HepG2 (cell line): Measurements from ENCODE around the gene ZNF222. TPM values are rescaled to one million over a fixed set of nuclear protein-coding genes. Genes with fewer than 3 reads are reported as not detected.

ENCODE experiments used
- ATAC-seq: fragments of 200-7000 bp; cut with Tn5 transposase; 3 replicates; pipeline ENCODE4 v1.9.1; 2020; ENCODE audit warnings: mild to moderate bottlenecking, moderate library complexity
- BruUV-seq: library from RNA; stranded (reverse); fragments of 400-500 nt; replicated peaks from 2 replicates; lab custom pipeline; 2021; lab: Mats Ljungman, UMichigan
- CTCF ChIA-PET: fragments of 300-600 bp; formaldehyde crosslinking; extraction: SDS; loops from one replicate; lab custom pipeline; 2021; ENCODE audit warnings: low total read pairs, inconsistent platforms, low intra/inter-chr PET ratio; lab: Yijun Ruan, JAX
- POLR2A ChIA-PET: fragments of 350-600 bp; sonication (Branson Sonifier 250); formaldehyde crosslinking; loops from one replicate; lab custom pipeline; 2020; ENCODE audit warnings: antibody characterized with exemption, inconsistent platforms; lab: Yijun Ruan, JAX
- DNase-seq: peaks from one replicate; pipeline ENCODE4 v3.0.0-alpha.2; 2015; ENCODE audit warnings: low spot score
- FAIRE-seq: peaks from 3 replicates; lab custom pipeline; 2011; peaks lifted over from hg19 to GRCh38; lab: Jason Lieb, UNC
- H2AFZ ChIP-seq: one replicate; pipeline ENCODE4 v1.6.1; 2011; ENCODE audit warnings: low read length, inconsistent platforms
- H3K27ac ChIP-seq: fragments of 300-600 bp; 3 replicates; pipeline ENCODE4 v1.8.0; 2011; ENCODE audit warnings: mixed run types, mild to moderate bottlenecking, mixed read lengths, low read length, inconsistent platforms; ENCODE audit not compliant: insufficient read depth; ENCODE audit errors: extremely low read length
- H3K27me3 ChIP-seq, 2 experiments: fragments of 200-600 bp in 1 of 2; 2 replicates in 1 of 2; 3 replicates in 1 of 2; pipeline versions ENCODE4 v1.6.0 to v1.8.0; 2011; ENCODE audit warnings: low read length in 2 of 2, mild to moderate bottlenecking in 2 of 2, moderate library complexity in 2 of 2, inconsistent platforms in 1 of 2; ENCODE audit not compliant: insufficient read depth in 2 of 2, control insufficient read depth in 1 of 2
- H3K36me3 ChIP-seq, 2 experiments: fragments of 200-600 bp in 1 of 2; replicated peaks in 1 of 2; 2 replicates in 1 of 2; 3 replicates in 1 of 2; pipeline versions ENCODE4 v1.5.1 to v1.8.0; 2011; ENCODE audit warnings: low read length in 2 of 2, inconsistent platforms in 1 of 2; ENCODE audit not compliant: insufficient read depth in 2 of 2, control insufficient read depth in 1 of 2
- H3K4me1 ChIP-seq: 2 replicates; pipeline ENCODE4 v1.5.1; 2012; ENCODE audit warnings: low read length, inconsistent platforms; ENCODE audit not compliant: insufficient read depth
- H3K4me2 ChIP-seq: 2 replicates; pipeline ENCODE4 v1.6.0; 2011; ENCODE audit warnings: low read depth, low read length, inconsistent platforms
- H3K4me3 ChIP-seq, 3 experiments: fragments of 200-600 bp in 1 of 3; sonication (generic), shearing (Covaris generic) in 1 of 3; replicated peaks in 1 of 3; 2 replicates each; pipeline ENCODE4 v1.5.1; 2011 to 2016; ENCODE audit warnings: low read length in 3 of 3, inconsistent platforms in 2 of 3, low read depth in 2 of 3, mild to moderate bottlenecking in 2 of 3, control low read depth in 1 of 3, mixed read lengths in 1 of 3; ENCODE audit not compliant: insufficient read depth in 1 of 3
- H3K79me2 ChIP-seq: one replicate; pipeline ENCODE4 v1.6.1; 2011; ENCODE audit warnings: low read length, inconsistent platforms; ENCODE audit not compliant: insufficient read depth
- H3K9ac ChIP-seq: 2 replicates; pipeline ENCODE4 v1.6.0; 2011; ENCODE audit warnings: mild to moderate bottlenecking, low read depth, low read length, inconsistent platforms; ENCODE audit not compliant: insufficient read depth
- H3K9me3 ChIP-seq: 2 replicates; pipeline ENCODE4 v1.5.1; 2012; ENCODE audit warnings: mild to moderate bottlenecking, low read length
- H4K20me1 ChIP-seq: 2 replicates; pipeline ENCODE4 v1.6.0; 2011; ENCODE audit warnings: inconsistent platforms, mild to moderate bottlenecking, low read length, moderate library complexity; ENCODE audit not compliant: insufficient read depth
- CEBPZ ChIP-seq: IDR thresholded peaks from 2 replicates; pipeline ENCODE4 v1.6.1; 2012; ENCODE audit warnings: low read length, improper control_type of control experiment
- DBP ChIP-seq: sonication (generic); formaldehyde crosslinking; IDR thresholded peaks from 2 replicates; pipeline ENCODE4 v1.4.0; 2020; ENCODE audit warnings: missing genetic modification reagents; ENCODE audit errors: not compliant biosample characterization
- HNRNPLL ChIP-seq: fragments of 200-400 bp; formaldehyde crosslinking; IDR thresholded peaks from 2 replicates; pipeline ENCODE4 v1.6.1; 2017; ENCODE audit warnings: mild to moderate bottlenecking, low read depth, low read length; ENCODE audit not compliant: poor library complexity, severe bottlenecking
- TGIF2 ChIP-seq: IDR thresholded peaks from 2 replicates; pipeline ENCODE4 v1.6.1; 2016; ENCODE audit warnings: control low read depth, missing compliant biosample characterization
- THRA ChIP-seq: sonication (generic); formaldehyde crosslinking; IDR thresholded peaks from 2 replicates; pipeline ENCODE4 v1.4.0; 2020; ENCODE audit warnings: missing genetic modification reagents, borderline replicate concordance
- TSC22D2 ChIP-seq: sonication (generic); formaldehyde crosslinking; IDR thresholded peaks from 2 replicates; pipeline ENCODE4 v1.5.1; 2020; ENCODE audit warnings: missing genetic modification reagents, mild to moderate bottlenecking, borderline replicate concordance
- ZBTB26 ChIP-seq: IDR thresholded peaks from 2 replicates; pipeline ENCODE4 v1.6.1; 2016; ENCODE audit warnings: missing compliant biosample characterization, missing genetic modification reagents, borderline replicate concordance
- ZKSCAN8 ChIP-seq: IDR thresholded peaks from 2 replicates; pipeline ENCODE4 v1.6.1; 2016; ENCODE audit warnings: borderline replicate concordance, missing genetic modification reagents, missing compliant biosample characterization
- ZNF121 ChIP-seq: sonication (generic); formaldehyde crosslinking; IDR thresholded peaks from 2 replicates; pipeline ENCODE4 v1.5.0; 2020; ENCODE audit warnings: mild to moderate bottlenecking, missing genetic modification reagents
- ZNF253 ChIP-seq: sonication (generic); formaldehyde crosslinking; IDR thresholded peaks from 2 replicates; pipeline ENCODE4 v1.8.0; 2022; ENCODE audit warnings: mild to moderate bottlenecking, missing genetic modification reagents, borderline replicate concordance
- ZNF33A ChIP-seq: sonication (generic); formaldehyde crosslinking; IDR thresholded peaks from 2 replicates; pipeline ENCODE4 v1.5.1; 2020; ENCODE audit warnings: missing genetic modification reagents, mild to moderate bottlenecking, moderate library complexity, borderline replicate concordance
- ZNF446 ChIP-seq: sonication (generic); formaldehyde crosslinking; IDR thresholded peaks from 2 replicates; pipeline ENCODE4 v1.5.0; 2020; ENCODE audit warnings: mild to moderate bottlenecking, missing genetic modification reagents
- ZNF850 ChIP-seq: sonication (generic); formaldehyde crosslinking; conservative IDR thresholded peaks from 2 replicates; pipeline ENCODE4 v1.9.0; 2021; ENCODE audit warnings: mild to moderate bottlenecking, missing genetic modification reagents
- WGBS: methylation state at CpG from one replicate; pipeline ENCODE4 v1.1.6; 2017; ENCODE audit warnings: low lambda C conversion rate; 5-methylcytosine and 5-hydroxymethylcytosine counted together
- in situ Hi-C: cut with HindIII; loops from 2 replicates; pipeline ENCODE4 v1.10.0; 2017; ENCODE audit warnings: low pct_unique_long_range_greater_than_20kb; ENCODE audit not compliant: extremely low pct_ligation_motif_present
- intact Hi-C: fragments of 100-400 bp; cut with micrococcal nuclease; formaldehyde crosslinking; loops from one replicate; pipeline ENCODE4 v1.10.0; 2022; ENCODE audit not compliant: unreplicated experiment
- polyA plus RNA-seq, 8 experiments: library from polyadenylated mRNA; depleted of rRNA in 3 of 8; stranded (reverse) in 7 of 8; unstranded in 1 of 8; fragments of >200 nt; fragmentation: Illumina TruSeq in 4 of 8; extraction: Trizol in 4 of 8; gene quantifications; 2 replicates each; pipeline versions ENCODE4 v1.2.1 to v1.2.3, GENCODE V29; 2011 to 2016; ENCODE audit warnings: low read depth in 4 of 8, missing spikeins in 1 of 8, mixed read lengths in 1 of 8; ENCODE audit not compliant: insufficient read depth in 1 of 8
- total RNA-seq, 5 experiments: library from RNA; depleted of rRNA; stranded (reverse); fragments of >200 nt; fragmentation: Illumina TruSeq; extraction: Trizol; gene quantifications; 2 replicates each; pipeline ENCODE4 v1.2.3, GENCODE V29; 2016; ENCODE audit warnings: low read depth in 1 of 5

ZNF222 gene
- total and polyA plus RNA-seq, 2 of the 13 experiments (the other 11 are each of a cell fraction or from before 2014, with no cell fraction given) = 2.2 to 6.2 TPM

- TF ChIP-seq THRA (CRISPR knock-in tag) = no peak
- no peak for TF ChIP-seq ZKSCAN8 (CRISPR knock-in tag)
- TF ChIP-seq ZNF33A (CRISPR knock-in tag) = no peak
- no peak for TF ChIP-seq HNRNPLL
- no peak for TF ChIP-seq CEBPZ
These were observed 41.1 kb downstream of the ZNF222 start (continued) for GRCh38 chr19:44066305-44066704.

GRCh38 chr19:44069415-44069814, 44.2 kb downstream of the ZNF222 start:
- Histone ChIP-seq H3K4me1 (peaks cover 28% of the 10 kb centered on the region), H3K27me3 (no peaks in the 10 kb centered on the region; a peak in 1 of 5 replicates), H3K4me3 (no peak overlapping the region), H3K4me2 (no peak overlapping the region), H4K20me1 (no peaks in the 10 kb centered on the region), H2AFZ (no peak overlapping the region), H3K9ac (no peak overlapping the region), H3K36me3 (peaks cover 0 to 3% of the 10 kb centered on the region in 2 experiments; a peak in 1 of 5 replicates), H3K27ac (no peak overlapping the region), H3K79me2 (no peaks in the 10 kb centered on the region), H3K9me3 (no peaks in the 10 kb centered on the region)
- intact Hi-C loops (no loop called here), in situ Hi-C loops (no loop called here)
- POLR2A ChIA-PET = no interaction called here
- FAIRE-seq = no peak
- WGBS = 96% methylated on average over 1 of the region's 1 CpG
- CTCF ChIA-PET = no interaction called here
- no peak for DNase-seq
- TF ChIP-seq ZNF446 (CRISPR knock-in tag) (no peak), DBP (CRISPR knock-in tag) (no peak), ZNF253 (no peak), TSC22D2 (CRISPR knock-in tag) (no peak), TGIF2 (CRISPR knock-in tag) (no peak), ZNF121 (CRISPR knock-in tag) (no peak), ZBTB26 (no peak), ZNF850 (CRISPR knock-in tag) (no peak)
- ATAC-seq = no peak
- BruUV-seq = no TSS peak
